Kidney epithelial cell (primary cell): ENCODE data around the gene MYO10. TPM values are rescaled to one million over a fixed set of nuclear protein-coding genes. Genes with fewer than 3 reads are reported as not detected.

Experiments used
- DNase-seq: peaks from one replicate; pipeline ENCODE4 v3.0.0-alpha.2; 2010; ENCODE audit warnings: low read depth
- H3K27me3 ChIP-seq: 2 replicates; pipeline ENCODE4 v1.6.0; 2011; ENCODE audit warnings: low read length; ENCODE audit not compliant: control insufficient read depth, insufficient read depth
- H3K36me3 ChIP-seq: 2 replicates; pipeline ENCODE4 v1.5.1; 2011; ENCODE audit warnings: low read length; ENCODE audit not compliant: control insufficient read depth, insufficient read depth
- H3K4me3 ChIP-seq: 2 replicates; pipeline ENCODE4 v1.5.1; 2011; ENCODE audit warnings: low read depth, mild to moderate bottlenecking, control low read depth, low read length
- total RNA-seq: library from RNA; depleted of rRNA; stranded (reverse); fragments of >200 nt; gene quantifications from 2 replicates; pipeline ENCODE4 v1.2.3, GENCODE V29; 2015
- TF ChIP-seq, protein P1 (sequence below): IDR thresholded peaks from 2 replicates; pipeline ENCODE4 v1.5.1; 2011; ENCODE audit warnings: mild to moderate bottlenecking, moderate library complexity, low read length, control low read depth, inconsistent platforms; ENCODE audit not compliant: insufficient read depth, poor library complexity, severe bottlenecking

MYO10 gene
- total RNA-seq, 1 donor from 2014 or later = 80.3 TPM

DNA sequence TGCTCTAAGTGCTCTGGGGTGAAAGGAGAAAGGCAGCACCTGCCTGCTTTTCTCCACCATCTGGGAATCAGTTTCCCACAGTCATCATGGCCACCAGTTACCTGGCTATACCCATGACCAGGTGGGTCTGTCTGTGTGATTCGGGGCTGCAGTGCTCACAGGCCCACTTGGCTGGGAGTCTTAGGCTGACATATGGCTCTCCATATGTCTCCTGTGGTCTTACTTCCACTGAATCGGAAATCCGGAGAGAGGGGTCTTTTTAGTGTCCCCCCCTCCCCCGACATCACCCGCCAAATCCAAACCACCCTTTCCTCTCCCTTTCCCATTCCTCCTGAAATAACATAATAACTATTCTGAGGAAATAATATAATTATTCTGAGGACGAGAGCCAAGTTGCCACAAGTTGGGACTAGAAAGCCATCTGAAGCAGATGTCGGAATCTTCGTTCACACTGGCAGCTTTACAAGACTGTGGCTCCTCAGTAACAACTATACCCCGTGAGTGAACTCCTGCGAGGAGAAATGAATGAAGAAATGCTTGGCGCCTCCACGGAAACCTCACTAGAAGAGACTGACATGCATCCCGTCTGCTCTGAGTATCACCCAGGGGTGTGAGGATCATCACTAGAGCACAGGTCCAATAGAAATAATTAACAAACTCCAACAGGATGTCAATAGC is 143.4 kb downstream of the MYO10 start:
- TF ChIP-seq, protein P1, sequence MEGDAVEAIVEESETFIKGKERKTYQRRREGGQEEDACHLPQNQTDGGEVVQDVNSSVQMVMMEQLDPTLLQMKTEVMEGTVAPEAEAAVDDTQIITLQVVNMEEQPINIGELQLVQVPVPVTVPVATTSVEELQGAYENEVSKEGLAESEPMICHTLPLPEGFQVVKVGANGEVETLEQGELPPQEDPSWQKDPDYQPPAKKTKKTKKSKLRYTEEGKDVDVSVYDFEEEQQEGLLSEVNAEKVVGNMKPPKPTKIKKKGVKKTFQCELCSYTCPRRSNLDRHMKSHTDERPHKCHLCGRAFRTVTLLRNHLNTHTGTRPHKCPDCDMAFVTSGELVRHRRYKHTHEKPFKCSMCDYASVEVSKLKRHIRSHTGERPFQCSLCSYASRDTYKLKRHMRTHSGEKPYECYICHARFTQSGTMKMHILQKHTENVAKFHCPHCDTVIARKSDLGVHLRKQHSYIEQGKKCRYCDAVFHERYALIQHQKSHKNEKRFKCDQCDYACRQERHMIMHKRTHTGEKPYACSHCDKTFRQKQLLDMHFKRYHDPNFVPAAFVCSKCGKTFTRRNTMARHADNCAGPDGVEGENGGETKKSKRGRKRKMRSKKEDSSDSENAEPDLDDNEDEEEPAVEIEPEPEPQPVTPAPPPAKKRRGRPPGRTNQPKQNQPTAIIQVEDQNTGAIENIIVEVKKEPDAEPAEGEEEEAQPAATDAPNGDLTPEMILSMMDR = no peak
- H3K36me3 ChIP-seq = no peaks in the 10 kb centered on the region
- no peaks in the 10 kb centered on the region for H3K27me3 ChIP-seq
- H3K4me3 ChIP-seq = no peak overlapping the region
- DNase-seq = no peak

GRCh38 chr5:16791904-16792597 is 144.0 kb downstream of the MYO10 start:
- H3K36me3 ChIP-seq = no peaks in the 10 kb centered on the region
- TF ChIP-seq, protein P1 = no peak
- DNase-seq = no peak
- no peak overlapping the region for H3K4me3 ChIP-seq
- H3K27me3 ChIP-seq = no peaks in the 10 kb centered on the region

GRCh38 chr5:16791036-16791705 is 144.9 kb downstream of the MYO10 start:
- H3K36me3 ChIP-seq = no peaks in the 10 kb centered on the region
- no peak for DNase-seq
- TF ChIP-seq, protein P1 = peak; percentile 50
- H3K27me3 ChIP-seq = no peaks in the 10 kb centered on the region
- H3K4me3 ChIP-seq = no peak overlapping the region

GRCh38 chr5:16788957-16789356 is 147.1 kb downstream of the MYO10 start:
- no peak for DNase-seq
- Histone ChIP-seq H3K36me3 (no peaks in the 10 kb centered on the region), H3K4me3 (no peak overlapping the region), H3K27me3 (no peaks in the 10 kb centered on the region)
- TF ChIP-seq, protein P1 = no peak

DNA sequence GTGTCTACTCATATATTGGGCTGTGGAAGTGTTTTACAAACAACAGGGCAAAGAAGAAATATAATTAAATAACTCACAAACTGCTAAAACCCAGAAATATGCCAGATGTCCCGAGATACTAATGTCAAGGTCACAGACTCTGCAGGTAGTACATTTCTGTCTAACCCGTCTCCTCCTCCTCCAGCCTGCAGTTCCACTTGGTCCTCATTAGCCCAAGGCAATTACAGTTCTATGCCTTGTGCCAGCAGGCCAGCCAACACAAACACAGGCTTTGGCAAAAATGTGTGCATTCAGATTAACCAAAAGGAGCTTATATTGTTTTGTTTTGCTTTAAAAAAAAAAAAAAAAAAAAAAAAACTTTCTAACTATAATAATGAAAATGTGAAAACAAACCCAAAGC is 148.8 kb downstream of the MYO10 start:
- DNase-seq = no peak
- TF ChIP-seq, protein P1 = no peak
- peaks cover 2% of the 10 kb centered on the region for H3K36me3 ChIP-seq
- no peaks in the 10 kb centered on the region for H3K27me3 ChIP-seq
- H3K4me3 ChIP-seq = no peak overlapping the region
